Neural progenitor cell (in vitro differentiated cells): ENCODE data around the gene RPS6KA5. TPM values are rescaled to one million over a fixed set of nuclear protein-coding genes. Genes with fewer than 3 reads are reported as not detected.
"Not testable (repeated sequence)": the region's sequence is repeated elsewhere in the genome, so short reads cannot be mapped to it uniquely, and the experiment has no call there.

ENCODE experiments used
- DNase-seq: peaks from one replicate; pipeline ENCODE4 v3.0.0-alpha.2; 2016; ENCODE audit warnings: low spot score
- H2AFZ ChIP-seq: fragments of 200-600 bp; sonication (generic); replicated peaks from 2 replicates; pipeline ENCODE4 v1.6.1; 2016; ENCODE audit warnings: antibody characterized with exemption
- H3F3A ChIP-seq: fragments of 200-600 bp; sonication (generic); 2 replicates; pipeline ENCODE4 v1.6.1; 2016; ENCODE audit warnings: antibody characterized with exemption, low read depth
- H3K27ac ChIP-seq: fragments of 200-600 bp; sonication (generic); 2 replicates; pipeline ENCODE4 v1.5.1; 2016; ENCODE audit warnings: mild to moderate bottlenecking
- H3K27me3 ChIP-seq: fragments of 200-600 bp; sonication (generic); 2 replicates; pipeline ENCODE4 v1.6.1; 2016; ENCODE audit warnings: mild to moderate bottlenecking, moderate library complexity
- H3K36me3 ChIP-seq: fragments of 200-600 bp; sonication (generic); 2 replicates; pipeline ENCODE4 v1.5.1; 2016
- H3K4me1 ChIP-seq: fragments of 200-600 bp; sonication (generic); 2 replicates; pipeline ENCODE4 v1.6.1; 2016; ENCODE audit warnings: mixed run types
- H3K4me2 ChIP-seq: fragments of 200-600 bp; sonication (generic); 2 replicates; pipeline ENCODE4 v1.6.1; 2016
- H3K4me3 ChIP-seq: fragments of 200-600 bp; sonication (generic); 2 replicates; pipeline ENCODE4 v1.5.1; 2016
- H3K79me2 ChIP-seq: fragments of 200-600 bp; sonication (generic); 2 replicates; pipeline ENCODE4 v1.6.1; 2016; ENCODE audit warnings: low read depth
- H3K9ac ChIP-seq: fragments of 200-600 bp; sonication (generic); 2 replicates; pipeline ENCODE4 v1.6.1; 2016
- H3K9me3 ChIP-seq: fragments of 200-600 bp; sonication (generic); 2 replicates; pipeline ENCODE4 v1.5.1; 2016; ENCODE audit warnings: low read depth
- H4K20me1 ChIP-seq: fragments of 200-600 bp; sonication (generic); 2 replicates; pipeline ENCODE4 v1.6.1; 2016; ENCODE audit warnings: low read depth
- H3K27ac Mint-ChIP-seq: 3 replicates; pipeline ENCODE4 v1.8.0; 2021; ENCODE audit warnings: mixed read lengths
- H3K27me3 Mint-ChIP-seq: 2 replicates; pipeline ENCODE4 v1.8.0; 2022; ENCODE audit warnings: low read depth, mild to moderate bottlenecking, inconsistent platforms, moderate library complexity, mixed read lengths; ENCODE audit not compliant: insufficient read depth
- H3K36me3 Mint-ChIP-seq: 3 replicates; pipeline ENCODE4 v1.8.0; 2021; ENCODE audit warnings: mixed read lengths
- H3K4me1 Mint-ChIP-seq: 3 replicates; pipeline ENCODE4 v1.8.0; 2021; ENCODE audit warnings: mixed read lengths
- H3K4me3 Mint-ChIP-seq: 3 replicates; pipeline ENCODE4 v1.8.0; 2021; ENCODE audit warnings: mild to moderate bottlenecking, moderate library complexity, mixed read lengths
- H3K9me3 Mint-ChIP-seq: 3 replicates; pipeline ENCODE4 v1.8.0; 2020; ENCODE audit warnings: mixed read lengths
- CTCF ChIP-seq: fragments of 200-600 bp; sonication (generic); IDR thresholded peaks from 2 replicates; pipeline ENCODE4 v1.5.1; 2017; ENCODE audit warnings: antibody characterized with exemption, mild to moderate bottlenecking
- EZH2 ChIP-seq: fragments of 200-600 bp; sonication (generic); IDR thresholded peaks from 2 replicates; pipeline ENCODE4 v1.6.1; 2017; ENCODE audit warnings: antibody characterized with exemption, mild to moderate bottlenecking, moderate library complexity
- EZH2phosphoT487 ChIP-seq: fragments of 200-600 bp; sonication (generic); IDR thresholded peaks from 2 replicates; pipeline ENCODE4 v1.6.1; 2017; ENCODE audit warnings: antibody characterized with exemption
- total RNA-seq: library from RNA; depleted of rRNA; stranded (reverse); fragments of >200 nt; gene quantifications from 2 replicates; pipeline ENCODE4 v1.2.3, GENCODE V29; 2015; ENCODE audit warnings: low replicate concordance

RPS6KA5 gene
- total RNA-seq, 1 donor from 2014 or later = 8.3 TPM

DNA sequence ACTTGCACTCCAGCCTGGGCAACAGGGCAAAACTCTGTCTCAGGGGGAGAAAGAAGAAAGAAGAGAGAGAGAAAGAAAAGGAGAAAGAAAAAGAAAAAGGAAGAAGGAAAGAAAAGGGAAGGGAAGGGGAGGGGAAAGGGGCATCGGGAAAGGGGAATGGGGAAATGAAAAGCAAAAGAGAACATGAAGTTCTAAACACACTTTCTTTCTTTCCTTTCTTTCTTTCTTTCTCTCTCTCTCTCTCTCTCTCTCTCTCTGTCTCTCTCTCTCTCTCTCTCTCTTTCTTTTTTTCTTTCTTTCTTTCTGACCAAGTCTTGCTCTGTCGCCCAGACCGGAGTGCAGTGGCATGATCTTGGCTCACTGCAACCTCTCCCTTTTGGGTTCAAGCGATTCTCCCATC is 76.9 kb downstream of the RPS6KA5 start:
- Mint-ChIP-seq H3K4me3 (no peak overlapping the region), H3K27me3 (no peaks in the 10 kb centered on the region), H3K4me1 (no peaks in the 10 kb centered on the region), H3K27ac (no peak overlapping the region), H3K9me3 (no peaks in the 10 kb centered on the region), H3K36me3 (no peaks in the 10 kb centered on the region)
- no peak overlapping the region for H3K9ac ChIP-seq
- no peak overlapping the region for H3K4me2 ChIP-seq
- H3K36me3 ChIP-seq = no peaks in the 10 kb centered on the region
- H3K9me3 ChIP-seq = no peaks in the 10 kb centered on the region
- H3K4me1 ChIP-seq = peaks cover 7% of the 10 kb centered on the region
- no peaks in the 10 kb centered on the region for H4K20me1 ChIP-seq
- no peak for DNase-seq
- no peak overlapping the region for H2AFZ ChIP-seq
- no peak for TF ChIP-seq EZH2
- no peak for TF ChIP-seq EZH2phosphoT487
- no peak for TF ChIP-seq CTCF
- no peaks in the 10 kb centered on the region for H3K79me2 ChIP-seq
- no peaks in the 10 kb centered on the region for H3F3A ChIP-seq
- no peak overlapping the region for H3K27ac ChIP-seq
- H3K4me3 ChIP-seq = no peak overlapping the region
- no peaks in the 10 kb centered on the region for H3K27me3 ChIP-seq

- Histone ChIP-seq H3K4me1 (peaks cover 7% of the 10 kb centered on the region), H3K4me2 (no peak overlapping the region), H3F3A (no peaks in the 10 kb centered on the region), H3K27me3 (no peaks in the 10 kb centered on the region), H3K9me3 (no peaks in the 10 kb centered on the region), H3K4me3 (no peak overlapping the region), H3K27ac (no peak overlapping the region), H3K79me2 (no peaks in the 10 kb centered on the region), H2AFZ (no peak overlapping the region), H4K20me1 (no peaks in the 10 kb centered on the region), H3K36me3 (no peaks in the 10 kb centered on the region), H3K9ac (no peak overlapping the region)
- no peaks in the 10 kb centered on the region for H3K9me3 Mint-ChIP-seq
- TF ChIP-seq CTCF = no peak
- no peak for TF ChIP-seq EZH2phosphoT487
- no peak for TF ChIP-seq EZH2
- no peaks in the 10 kb centered on the region for H3K27me3 Mint-ChIP-seq
- H3K4me3 Mint-ChIP-seq = no peak overlapping the region
- no peak for DNase-seq
- no peaks in the 10 kb centered on the region for H3K36me3 Mint-ChIP-seq
- no peak overlapping the region for H3K27ac Mint-ChIP-seq
- no peaks in the 10 kb centered on the region for H3K4me1 Mint-ChIP-seq
These were observed 78.8 kb downstream of the RPS6KA5 start for GRCh38 chr14:90981636-90982035.

DNA sequence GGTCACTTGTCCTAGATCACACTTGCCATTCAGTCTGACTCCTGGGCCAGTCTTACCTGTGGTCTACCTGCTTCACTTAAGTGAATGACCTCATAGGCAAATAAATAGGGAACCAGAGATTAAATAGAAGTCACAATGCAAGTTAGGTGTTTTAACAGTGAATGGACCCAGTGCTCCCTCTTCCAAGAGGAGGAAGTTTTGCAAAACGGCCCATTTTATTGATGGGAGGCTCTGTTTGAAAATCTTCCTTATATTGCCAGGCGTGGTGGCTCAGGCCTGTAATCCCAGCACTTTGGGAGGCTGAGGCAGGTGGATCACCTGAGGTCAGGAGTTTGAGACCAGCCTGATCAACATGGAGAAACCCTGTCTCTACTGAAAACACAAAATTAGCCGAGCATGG is 79.8 kb downstream of the RPS6KA5 start:
- not testable (repeated sequence) for H4K20me1 ChIP-seq, H3K27ac Mint-ChIP-seq, H3K4me1 ChIP-seq, H3K4me3 ChIP-seq, H2AFZ ChIP-seq, H3K9me3 Mint-ChIP-seq, H3K27me3 Mint-ChIP-seq, H3K4me2 ChIP-seq, H3F3A ChIP-seq, H3K4me1 Mint-ChIP-seq, H3K79me2 ChIP-seq, H3K36me3 Mint-ChIP-seq, H3K4me3 Mint-ChIP-seq, H3K27ac ChIP-seq, H3K9me3 ChIP-seq, DNase-seq, H3K9ac ChIP-seq, H3K27me3 ChIP-seq, H3K36me3 ChIP-seq

- TF ChIP-seq EZH2 (no peak), CTCF (no peak), EZH2phosphoT487 (no peak)
- no peak overlapping the region for H3K4me2 ChIP-seq
- peak; percentile 9 for DNase-seq
- no peaks in the 10 kb centered on the region for H3K79me2 ChIP-seq
- no peak overlapping the region for H3K4me3 ChIP-seq
- no peaks in the 10 kb centered on the region for H3K27me3 Mint-ChIP-seq
- H3K9me3 ChIP-seq = no peaks in the 10 kb centered on the region
- peaks cover 7% of the 10 kb centered on the region for H3K4me1 ChIP-seq
- no peak overlapping the region for H3K9ac ChIP-seq
- no peak overlapping the region for H2AFZ ChIP-seq
- no peaks in the 10 kb centered on the region for H3F3A ChIP-seq
- H3K4me1 Mint-ChIP-seq = no peaks in the 10 kb centered on the region
- no peak overlapping the region for H3K27ac Mint-ChIP-seq
- H3K9me3 Mint-ChIP-seq = no peaks in the 10 kb centered on the region
- no peak overlapping the region for H3K4me3 Mint-ChIP-seq
- no peak overlapping the region for H3K27ac ChIP-seq
- H4K20me1 ChIP-seq = no peaks in the 10 kb centered on the region
- H3K36me3 ChIP-seq = no peaks in the 10 kb centered on the region
- no peaks in the 10 kb centered on the region for H3K36me3 Mint-ChIP-seq
- no peaks in the 10 kb centered on the region for H3K27me3 ChIP-seq
These were observed 80.9 kb downstream of the RPS6KA5 start for GRCh38 chr14:90979515-90979914.
